Upper lobe of left lung (tissue), 4 donors: ENCODE data around the gene LHX3.

ENCODE experiments used
- CTCF ChIP-seq, 6 experiments: fragments of 450-650 bp in 4 of 6; fragments of 200-600 bp in 2 of 6; sonication (generic) in 2 of 6; IDR thresholded peaks; one replicate each; pipeline ENCODE4 v1.5.1; 2016 to 2019; ENCODE audit warnings: antibody characterized with exemption in 6 of 6
- EP300 ChIP-seq, 4 donors: sonication (generic); formaldehyde crosslinking; IDR thresholded peaks; one replicate each; pipeline ENCODE4 v1.5.1; 2017; ENCODE audit warnings: antibody characterized with exemption in 4 of 4, control low read depth in 2 of 4
- POLR2A ChIP-seq, 4 donors: fragments of 450-650 bp; IDR thresholded peaks; one replicate each; pipeline ENCODE4 v1.5.1; 2016 to 2017; ENCODE audit warnings: antibody characterized with exemption in 4 of 4, mild to moderate bottlenecking in 2 of 4
- POLR2AphosphoS5 ChIP-seq, 2 donors: sonication (generic); formaldehyde crosslinking; IDR thresholded peaks; one replicate each; pipeline ENCODE4 v1.5.1; 2017; ENCODE audit warnings: antibody characterized with exemption in 2 of 2

DNA sequence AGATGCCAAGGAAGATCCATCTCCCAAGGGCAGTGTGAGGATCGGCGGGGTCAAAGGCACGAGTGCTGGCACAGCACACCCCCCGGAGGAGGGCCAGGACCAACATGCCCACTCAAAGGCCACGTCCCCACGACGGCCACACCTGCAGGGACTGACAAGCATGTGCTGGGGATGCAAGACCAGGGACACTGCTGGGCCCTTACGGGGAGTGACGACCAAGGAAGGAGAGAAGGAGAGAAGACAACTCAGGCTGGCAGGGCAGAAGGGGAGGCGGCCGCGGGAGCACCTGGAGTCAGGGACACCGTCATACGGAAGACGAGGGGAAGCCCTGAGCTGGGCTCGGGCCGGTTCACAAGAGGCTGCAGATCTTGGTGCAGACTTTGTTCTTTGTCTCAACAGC lies 30.2 kb upstream of the LHX3 start:
- TF ChIP-seq CTCF (IDR thresholded peaks at IDR 0.05) (no peak), POLR2A (IDR thresholded peaks at IDR 0.05) (no peak), EP300 (IDR thresholded peaks at IDR 0.05) (no peak), POLR2AphosphoS5 (IDR thresholded peaks at IDR 0.05) (no peak)
